Loucy (cell line): Measurements from ENCODE around the gene NHSL1.

Experiments used
- CTCF ChIP-seq: fragments of 200-600 bp; sonication (generic); conservative IDR thresholded peaks from 2 replicates; pipeline ENCODE4 v1.5.1; 2014; ENCODE audit warnings: mild to moderate bottlenecking, antibody characterized with exemption, low read length
- EZH2phosphoT487 ChIP-seq: fragments of 200-600 bp; IDR thresholded peaks from 2 replicates; pipeline ENCODE4 v1.6.1; 2018; ENCODE audit warnings: antibody characterized with exemption, mild to moderate bottlenecking, moderate library complexity, borderline replicate concordance

DNA sequence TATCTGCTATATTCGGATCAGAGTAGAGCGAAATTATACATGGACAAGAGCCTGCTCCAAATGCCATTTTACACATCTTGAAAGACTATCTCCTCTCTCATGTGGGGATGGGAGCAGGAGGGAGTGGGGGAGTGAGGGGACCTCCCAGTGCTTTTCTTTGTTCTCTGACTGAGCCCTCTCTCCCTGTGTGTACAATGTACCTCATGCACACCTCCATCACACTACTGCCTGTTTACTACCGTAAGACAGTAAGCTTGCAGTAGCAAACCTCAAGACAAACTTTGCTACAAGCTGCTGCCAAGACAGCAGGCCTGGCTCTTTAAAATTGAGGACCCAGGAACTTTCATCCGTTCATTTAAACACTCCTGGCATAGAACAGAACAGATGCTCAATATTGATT lies 7.2 kb downstream of the NHSL1 start:
- TF ChIP-seq CTCF (no peak), EZH2phosphoT487 (no peak)
